Smooth muscle cell (in vitro differentiated cells): ENCODE results near the gene SLCO2A1. TPM values are rescaled to one million over a fixed set of nuclear protein-coding genes. Genes with fewer than 3 reads are reported as not detected.

Experiments
- DNase-seq: peaks from one replicate; lab custom pipeline; 2025; ENCODE audit not compliant: unreplicated experiment; lab: John Stamatoyannopoulos, UW
- H2AFZ ChIP-seq: fragments of 200-600 bp; sonication (generic); 2 replicates; pipeline ENCODE4 v1.6.0; 2016; ENCODE audit warnings: antibody characterized with exemption, low read depth, mild to moderate bottlenecking
- H3F3A ChIP-seq: fragments of 200-600 bp; sonication (generic); 2 replicates; pipeline ENCODE4 v1.6.0; 2017; ENCODE audit warnings: antibody characterized with exemption, low read depth
- H3K27ac ChIP-seq: fragments of 200-600 bp; sonication (generic); 2 replicates; pipeline ENCODE4 v1.5.1; 2016; ENCODE audit warnings: low read depth, mild to moderate bottlenecking
- H3K27me3 ChIP-seq: fragments of 200-600 bp; sonication (generic); 2 replicates; pipeline ENCODE4 v1.6.1; 2016; ENCODE audit warnings: low read depth, mild to moderate bottlenecking
- H3K36me3 ChIP-seq: fragments of 200-600 bp; sonication (generic); 2 replicates; pipeline ENCODE4 v1.5.1; 2016; ENCODE audit warnings: low read depth
- H3K4me1 ChIP-seq: fragments of 200-600 bp; sonication (generic); 2 replicates; pipeline ENCODE4 v1.5.1; 2016; ENCODE audit warnings: low read depth
- H3K4me2 ChIP-seq: fragments of 200-600 bp; sonication (generic); 2 replicates; pipeline ENCODE4 v1.6.0; 2016; ENCODE audit warnings: mild to moderate bottlenecking
- H3K4me3 ChIP-seq: fragments of 200-600 bp; sonication (generic); 2 replicates; pipeline ENCODE4 v1.5.1; 2016; ENCODE audit warnings: mild to moderate bottlenecking
- H3K79me2 ChIP-seq: fragments of 200-600 bp; sonication (generic); 2 replicates; pipeline ENCODE4 v1.6.0; 2016; ENCODE audit warnings: low read depth, mild to moderate bottlenecking
- H3K9ac ChIP-seq: fragments of 200-600 bp; sonication (generic); 2 replicates; pipeline ENCODE4 v1.6.0; 2016; ENCODE audit warnings: low read depth
- H3K9me3 ChIP-seq: fragments of 200-600 bp; sonication (generic); replicated peaks from 2 replicates; pipeline ENCODE4 v1.5.1; 2016; ENCODE audit warnings: low read depth
- H4K20me1 ChIP-seq: fragments of 200-600 bp; sonication (generic); 2 replicates; pipeline ENCODE4 v1.6.0; 2016; ENCODE audit warnings: low read depth
- WGBS: methylation state at CpG from one replicate; pipeline ENCODE4 v1.1.7; 2016; ENCODE audit warnings: low lambda C conversion rate; 5-methylcytosine and 5-hydroxymethylcytosine counted together
- polyA plus RNA-seq: library from polyadenylated mRNA; unstranded; fragments of >200 nt; fragmentation: Nextera tagmentation; extraction: Ambion mirVana; gene quantifications from 2 replicates; pipeline ENCODE4 v1.2.1, GENCODE V29; 2016
- total RNA-seq: library from RNA; depleted of rRNA; stranded (reverse); fragments of >200 nt; gene quantifications from 2 replicates; pipeline ENCODE4 v1.2.3, GENCODE V29; 2014
- TF ChIP-seq, protein P1 (sequence below): fragments of 200-600 bp; sonication (generic); IDR thresholded peaks from 2 replicates; pipeline ENCODE4 v1.5.1; 2017; ENCODE audit warnings: borderline replicate concordance, mild to moderate bottlenecking, antibody characterized with exemption; ENCODE audit not compliant: insufficient read depth, poor library complexity, severe bottlenecking

SLCO2A1 gene
- total and polyA plus RNA-seq, 2 experiments from 2014 or later, result 7.7 to 14.2 TPM

DNA sequence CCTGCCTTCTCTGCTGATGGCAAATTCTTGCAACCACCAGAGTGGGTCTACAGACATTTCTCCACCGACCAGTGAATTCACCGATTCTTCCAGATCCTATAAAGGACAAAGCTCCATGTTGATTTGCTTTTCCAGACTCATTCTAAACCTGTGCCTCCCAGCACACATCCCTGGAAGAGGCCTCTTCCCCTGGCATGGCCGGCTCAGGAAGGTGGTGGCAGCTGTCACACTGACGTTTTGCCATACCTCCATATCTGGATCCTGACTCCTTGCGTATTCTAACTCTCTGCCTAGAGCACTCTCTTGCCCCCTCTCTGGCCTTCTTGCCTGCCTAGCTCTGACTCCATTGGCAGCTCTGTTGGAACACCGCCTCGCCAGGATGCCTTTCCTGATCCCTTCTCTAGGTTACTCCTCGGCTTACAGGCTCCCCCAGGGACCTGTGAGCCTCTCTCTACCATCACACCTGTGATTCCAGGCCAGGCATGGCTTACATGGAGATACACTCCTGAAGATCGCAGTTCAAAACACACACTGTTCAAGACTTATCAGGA lies 31.0 kb downstream of the SLCO2A1 start:
- TF ChIP-seq, protein P1, sequence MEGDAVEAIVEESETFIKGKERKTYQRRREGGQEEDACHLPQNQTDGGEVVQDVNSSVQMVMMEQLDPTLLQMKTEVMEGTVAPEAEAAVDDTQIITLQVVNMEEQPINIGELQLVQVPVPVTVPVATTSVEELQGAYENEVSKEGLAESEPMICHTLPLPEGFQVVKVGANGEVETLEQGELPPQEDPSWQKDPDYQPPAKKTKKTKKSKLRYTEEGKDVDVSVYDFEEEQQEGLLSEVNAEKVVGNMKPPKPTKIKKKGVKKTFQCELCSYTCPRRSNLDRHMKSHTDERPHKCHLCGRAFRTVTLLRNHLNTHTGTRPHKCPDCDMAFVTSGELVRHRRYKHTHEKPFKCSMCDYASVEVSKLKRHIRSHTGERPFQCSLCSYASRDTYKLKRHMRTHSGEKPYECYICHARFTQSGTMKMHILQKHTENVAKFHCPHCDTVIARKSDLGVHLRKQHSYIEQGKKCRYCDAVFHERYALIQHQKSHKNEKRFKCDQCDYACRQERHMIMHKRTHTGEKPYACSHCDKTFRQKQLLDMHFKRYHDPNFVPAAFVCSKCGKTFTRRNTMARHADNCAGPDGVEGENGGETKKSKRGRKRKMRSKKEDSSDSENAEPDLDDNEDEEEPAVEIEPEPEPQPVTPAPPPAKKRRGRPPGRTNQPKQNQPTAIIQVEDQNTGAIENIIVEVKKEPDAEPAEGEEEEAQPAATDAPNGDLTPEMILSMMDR, result no peak
- DNase-seq, result no peak

DNA sequence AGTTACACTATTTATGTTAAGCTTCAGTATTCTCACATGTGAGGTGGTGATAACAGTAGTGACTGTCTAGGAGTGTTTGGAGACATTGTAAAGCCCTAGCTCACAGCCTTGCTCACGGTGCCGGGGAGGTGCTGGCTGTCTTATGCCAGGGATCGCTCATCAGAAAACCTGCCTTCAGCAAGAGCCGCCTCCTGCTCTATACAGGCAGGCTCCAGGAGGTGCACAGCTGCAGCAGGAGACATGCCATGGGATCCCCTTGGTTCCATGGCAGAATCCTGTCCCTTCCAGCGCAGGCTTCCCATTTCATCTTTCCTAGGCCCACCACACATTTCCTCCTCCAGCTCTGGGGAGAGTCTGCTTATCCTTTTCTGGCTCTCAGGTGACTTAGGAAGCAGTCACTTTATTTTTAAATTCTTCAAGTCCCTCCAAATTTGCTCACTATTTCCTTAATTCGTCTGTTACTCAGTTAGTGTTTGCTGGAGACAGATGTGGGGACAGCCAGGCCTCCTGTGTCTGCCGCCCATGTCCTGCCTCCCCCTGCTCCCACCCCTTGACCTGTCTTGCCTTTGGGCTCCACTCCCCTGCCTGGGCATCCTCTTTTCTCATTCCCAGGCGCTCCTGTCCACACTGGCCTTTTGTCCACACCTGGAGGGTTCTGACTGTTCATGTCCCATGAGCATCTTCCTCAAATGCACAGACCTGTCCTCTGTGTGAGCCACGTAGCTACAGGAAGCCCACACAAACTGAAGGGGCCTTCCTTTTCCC lies 31.7 kb downstream of the SLCO2A1 start:
- 84% methylated on average over 9 of the region's 9 CpGs for WGBS
- Histone ChIP-seq H3K27ac (no peak overlapping the region), H3K27me3 (peaks cover 3% of the 10 kb centered on the region), H2AFZ (no peak overlapping the region), H3K9me3 (no peaks in the 10 kb centered on the region), H3K36me3 (no peaks in the 10 kb centered on the region), H3K4me3 (no peak overlapping the region), H3K4me1 (peaks cover 11% of the 10 kb centered on the region), H3K79me2 (no peaks in the 10 kb centered on the region), H4K20me1 (no peaks in the 10 kb centered on the region), H3F3A (no peaks in the 10 kb centered on the region), H3K4me2 (no peak overlapping the region), H3K9ac (no peak overlapping the region)
- no peak for DNase-seq
- TF ChIP-seq, protein P1, result no peak

More for the DNA sequence above, 31.0 kb downstream of the SLCO2A1 start:
- no peak overlapping the region for H2AFZ ChIP-seq
- H3K27me3 ChIP-seq, result peaks cover 3% of the 10 kb centered on the region
- no peak overlapping the region for H3K4me2 ChIP-seq
- H3K36me3 ChIP-seq, result no peaks in the 10 kb centered on the region
- H4K20me1 ChIP-seq, result no peaks in the 10 kb centered on the region
- H3K27ac ChIP-seq, result no peak overlapping the region
- H3K79me2 ChIP-seq, result no peaks in the 10 kb centered on the region
- WGBS, result 85% methylated on average over 9 of the region's 9 CpGs
- H3K9me3 ChIP-seq, result no peaks in the 10 kb centered on the region
- H3K4me1 ChIP-seq, result peaks cover 11% of the 10 kb centered on the region
- no peak overlapping the region for H3K4me3 ChIP-seq
- H3F3A ChIP-seq, result no peaks in the 10 kb centered on the region
- no peak overlapping the region for H3K9ac ChIP-seq

DNA sequence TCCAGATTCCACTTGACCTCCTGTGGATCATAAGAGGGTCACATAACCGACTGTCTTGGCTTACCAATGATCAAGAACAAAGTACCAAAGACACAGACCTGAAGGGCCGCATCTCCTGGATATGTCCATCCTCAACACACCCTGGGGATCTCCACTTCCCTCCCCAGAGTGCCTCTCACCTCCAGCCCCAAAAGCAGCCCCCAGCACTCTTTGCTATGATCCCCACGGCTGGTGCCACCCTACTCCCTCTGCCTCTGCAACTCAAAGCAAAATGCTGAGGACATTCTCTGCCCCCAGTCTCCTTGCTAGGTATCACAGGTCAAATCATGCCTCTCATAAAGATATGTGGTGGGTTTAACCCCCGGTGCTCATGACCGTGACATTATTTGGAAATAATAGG lies 32.7 kb downstream of the SLCO2A1 start:
- no peak overlapping the region for H3K9ac ChIP-seq
- no peak overlapping the region for H2AFZ ChIP-seq
- H3K4me3 ChIP-seq, result no peak overlapping the region
- H3K4me2 ChIP-seq, result no peak overlapping the region
- H3F3A ChIP-seq, result no peaks in the 10 kb centered on the region
- no peaks in the 10 kb centered on the region for H3K36me3 ChIP-seq
- WGBS, result 91% methylated on average over 5 of the region's 5 CpGs
- H3K9me3 ChIP-seq, result no peaks in the 10 kb centered on the region
- peaks cover 3% of the 10 kb centered on the region for H3K27me3 ChIP-seq
- no peaks in the 10 kb centered on the region for H4K20me1 ChIP-seq
- no peak for DNase-seq
- peaks cover 11% of the 10 kb centered on the region for H3K4me1 ChIP-seq
- no peak overlapping the region for H3K27ac ChIP-seq
- H3K79me2 ChIP-seq, result no peaks in the 10 kb centered on the region
- TF ChIP-seq, protein P1, result no peak
